ENCODE measurements around the gene SMARCE1. TPM values are rescaled to one million over a fixed set of nuclear protein-coding genes. Genes with fewer than 3 reads are reported as not detected.
A peak's percentile ranks its signal among the peaks of the same experiment; 100 is the strongest.

Gene SMARCE1
- total and polyA plus RNA-seq, 9 of the 15 experiments (the other 6 are each of a cell fraction or from before 2014, with no cell fraction given) = 64.1 to 142 (median 114) TPM

DNA sequence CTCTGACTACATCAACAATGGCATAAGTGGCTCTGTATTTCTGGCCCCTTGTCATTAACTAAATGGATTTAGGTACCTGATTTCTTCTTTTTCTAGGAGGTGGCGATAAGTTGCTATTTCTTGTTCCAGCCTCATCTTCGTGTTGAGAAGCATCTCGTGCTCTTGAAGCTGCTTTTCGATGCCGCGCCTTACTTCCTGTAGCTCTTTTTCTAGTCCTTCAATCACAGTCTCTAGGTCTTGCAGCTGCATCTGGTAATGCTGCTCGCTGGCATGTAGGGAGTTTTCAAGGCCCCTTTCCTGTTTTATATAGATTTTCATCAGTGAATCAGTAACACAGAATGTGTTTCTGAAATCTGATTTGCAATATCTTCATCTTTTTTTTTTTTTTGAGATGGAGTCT is 12.3 kb upstream of the SMARCE1 start (continued):
- TF ChIP-seq RREB1 (CRISPR knock-in tag; IDR thresholded peaks at IDR 0.05) = no peak

DNA sequence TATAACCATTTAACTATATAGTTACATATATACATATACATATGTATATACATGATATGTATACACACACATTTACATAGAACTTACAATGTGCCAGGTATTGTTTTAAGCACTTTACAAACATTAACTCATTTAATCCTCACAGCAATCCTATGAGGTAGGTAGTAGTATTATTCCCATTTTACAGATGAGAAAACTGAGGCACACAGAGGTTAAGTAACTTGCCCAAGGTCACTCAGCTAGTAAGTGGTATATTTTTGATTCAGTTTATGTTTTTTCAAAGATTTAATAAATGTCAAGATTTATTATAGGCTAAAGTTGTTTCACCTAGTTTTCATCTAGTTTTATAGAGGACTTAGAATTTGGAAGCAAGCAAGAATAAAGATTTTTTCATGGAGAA is 10.8 kb upstream of the SMARCE1 start:
- in situ Hi-C loops (cut with MboI) = no loop called here
- BruUV-seq (replicated peaks) = no TSS peak
- intact Hi-C loops (cut with micrococcal nuclease) = no loop called here
- FAIRE-seq = no peak
- Histone ChIP-seq H3K4me1 (replicated peaks in 1 of 2; ENCODE audit: control insufficient read depth in 2 of 2, insufficient read depth in 2 of 2, low read length in 2 of 2) (no peaks in the 10 kb centered on the region), H2AFZ (ENCODE audit: low read depth, low read length) (no peak overlapping the region), H3K4me3 (no peak overlapping the region), H3K27me3 (ENCODE audit: control insufficient read depth in 2 of 2, insufficient read depth in 2 of 2, low read length in 2 of 2) (peaks cover 4 to 9% of the 10 kb centered on the region in 2 experiments; a peak in 3 of 5 replicates), H3K27ac (ENCODE audit: extremely low read depth, low read depth, low read length) (no peak overlapping the region), H3K79me2 (ENCODE audit: control insufficient read depth, insufficient read depth, low read length) (no peaks in the 10 kb centered on the region), H4K20me1 (replicated peaks; ENCODE audit: control insufficient read depth, insufficient read depth, low read length) (no peaks in the 10 kb centered on the region), H3K9me3 (replicated peaks; ENCODE audit: control insufficient read depth, insufficient read depth, low read depth, low read length) (no peaks in the 10 kb centered on the region), H3K36me3 (ENCODE audit: control insufficient read depth, insufficient read depth, low read length) (no peaks in the 10 kb centered on the region), H3K9ac (ENCODE audit: insufficient read depth in 1 of 2, low read depth in 2 of 2, low read length in 2 of 2) (no peak overlapping the region), H3K4me2 (ENCODE audit: insufficient read depth, low read length) (no peak overlapping the region), H3K9me1 (ENCODE audit: control insufficient read depth, insufficient read depth, low read length) (no peaks in the 10 kb centered on the region)
- POLR2A ChIA-PET = no interaction called here
- no peak for DNase-seq (ENCODE audit: extremely low read depth in 1 of 4, low spot score in 3 of 4)
- no peak for ATAC-seq
- CTCF ChIA-PET (ENCODE audit: low intra/inter-chr PET ratio) = no interaction called here
- TF ChIP-seq ZNF561 (CRISPR knock-in tag; conservative IDR thresholded peaks at IDR 0.05) (no peak), ESRRA (IDR thresholded peaks at IDR 0.05; ENCODE audit: borderline replicate concordance, low read depth) (peak; percentile 95), ZNF766 (CRISPR knock-in tag; conservative IDR thresholded peaks at IDR 0.05) (no peak), MXI1 (IDR thresholded peaks at IDR 0.05; ENCODE audit: low read depth, low read length) (no peak), SIN3A (IDR thresholded peaks at IDR 0.05; ENCODE audit: borderline replicate concordance in 2 of 2, control insufficient read depth in 1 of 2, low read depth in 2 of 2, low read length in 2 of 2) (no peak)
- TF ChIP-seq, protein P1, sequence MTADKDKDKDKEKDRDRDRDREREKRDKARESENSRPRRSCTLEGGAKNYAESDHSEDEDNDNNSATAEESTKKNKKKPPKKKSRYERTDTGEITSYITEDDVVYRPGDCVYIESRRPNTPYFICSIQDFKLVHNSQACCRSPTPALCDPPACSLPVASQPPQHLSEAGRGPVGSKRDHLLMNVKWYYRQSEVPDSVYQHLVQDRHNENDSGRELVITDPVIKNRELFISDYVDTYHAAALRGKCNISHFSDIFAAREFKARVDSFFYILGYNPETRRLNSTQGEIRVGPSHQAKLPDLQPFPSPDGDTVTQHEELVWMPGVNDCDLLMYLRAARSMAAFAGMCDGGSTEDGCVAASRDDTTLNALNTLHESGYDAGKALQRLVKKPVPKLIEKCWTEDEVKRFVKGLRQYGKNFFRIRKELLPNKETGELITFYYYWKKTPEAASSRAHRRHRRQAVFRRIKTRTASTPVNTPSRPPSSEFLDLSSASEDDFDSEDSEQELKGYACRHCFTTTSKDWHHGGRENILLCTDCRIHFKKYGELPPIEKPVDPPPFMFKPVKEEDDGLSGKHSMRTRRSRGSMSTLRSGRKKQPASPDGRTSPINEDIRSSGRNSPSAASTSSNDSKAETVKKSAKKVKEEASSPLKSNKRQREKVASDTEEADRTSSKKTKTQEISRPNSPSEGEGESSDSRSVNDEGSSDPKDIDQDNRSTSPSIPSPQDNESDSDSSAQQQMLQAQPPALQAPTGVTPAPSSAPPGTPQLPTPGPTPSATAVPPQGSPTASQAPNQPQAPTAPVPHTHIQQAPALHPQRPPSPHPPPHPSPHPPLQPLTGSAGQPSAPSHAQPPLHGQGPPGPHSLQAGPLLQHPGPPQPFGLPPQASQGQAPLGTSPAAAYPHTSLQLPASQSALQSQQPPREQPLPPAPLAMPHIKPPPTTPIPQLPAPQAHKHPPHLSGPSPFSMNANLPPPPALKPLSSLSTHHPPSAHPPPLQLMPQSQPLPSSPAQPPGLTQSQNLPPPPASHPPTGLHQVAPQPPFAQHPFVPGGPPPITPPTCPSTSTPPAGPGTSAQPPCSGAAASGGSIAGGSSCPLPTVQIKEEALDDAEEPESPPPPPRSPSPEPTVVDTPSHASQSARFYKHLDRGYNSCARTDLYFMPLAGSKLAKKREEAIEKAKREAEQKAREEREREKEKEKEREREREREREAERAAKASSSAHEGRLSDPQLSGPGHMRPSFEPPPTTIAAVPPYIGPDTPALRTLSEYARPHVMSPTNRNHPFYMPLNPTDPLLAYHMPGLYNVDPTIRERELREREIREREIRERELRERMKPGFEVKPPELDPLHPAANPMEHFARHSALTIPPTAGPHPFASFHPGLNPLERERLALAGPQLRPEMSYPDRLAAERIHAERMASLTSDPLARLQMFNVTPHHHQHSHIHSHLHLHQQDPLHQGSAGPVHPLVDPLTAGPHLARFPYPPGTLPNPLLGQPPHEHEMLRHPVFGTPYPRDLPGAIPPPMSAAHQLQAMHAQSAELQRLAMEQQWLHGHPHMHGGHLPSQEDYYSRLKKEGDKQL (CRISPR knock-in tag; IDR thresholded peaks at IDR 0.05; ENCODE audit: borderline replicate concordance) = no peak
- TF ChIP-seq, protein P2, sequence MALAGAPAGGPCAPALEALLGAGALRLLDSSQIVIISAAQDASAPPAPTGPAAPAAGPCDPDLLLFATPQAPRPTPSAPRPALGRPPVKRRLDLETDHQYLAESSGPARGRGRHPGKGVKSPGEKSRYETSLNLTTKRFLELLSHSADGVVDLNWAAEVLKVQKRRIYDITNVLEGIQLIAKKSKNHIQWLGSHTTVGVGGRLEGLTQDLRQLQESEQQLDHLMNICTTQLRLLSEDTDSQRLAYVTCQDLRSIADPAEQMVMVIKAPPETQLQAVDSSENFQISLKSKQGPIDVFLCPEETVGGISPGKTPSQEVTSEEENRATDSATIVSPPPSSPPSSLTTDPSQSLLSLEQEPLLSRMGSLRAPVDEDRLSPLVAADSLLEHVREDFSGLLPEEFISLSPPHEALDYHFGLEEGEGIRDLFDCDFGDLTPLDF (CRISPR knock-in tag; IDR thresholded peaks at IDR 0.05) = no peak
